ENCODE measurements around the gene TRIOBP. TPM values are rescaled to one million over a fixed set of nuclear protein-coding genes. Genes with fewer than 3 reads are reported as not detected.

TRIOBP gene
- total and polyA plus RNA-seq, 2 donors (not counting 3 experiments of a cell fraction or from before 2014, with no cell fraction given) = 60.6 to 104 TPM

GRCh38 chr22:37745548-37746365 lies 48.9 kb downstream of the TRIOBP start:
- H3K27ac ChIP-seq (ENCODE audit: insufficient read depth, low read depth, low read length) = peak overlapping the region; percentile 89
- peak overlapping the region; percentile 41 for H2AFZ ChIP-seq (ENCODE audit: low read depth, low read length)
- peak; percentile 91 for FAIRE-seq
- dilution Hi-C loops (cut with MboI; ENCODE audit: extremely low pct_ligation_motif_present, low sequenced_read_pairs) (no loop called here), intact Hi-C loops (cut with micrococcal nuclease) (loop anchor here (1.0 to 5.0 kb wide), 2 partner anchors 62 to 138 kb away; partner anchors contain the start of genes GCAT and GGA1)
- H3K27me3 ChIP-seq (ENCODE audit: control insufficient read depth in 2 of 2, insufficient read depth in 2 of 2, low read length in 2 of 2) = no peaks in the 10 kb centered on the region
- peak overlapping the region; percentile 92 for H3K9ac ChIP-seq (replicated peaks; ENCODE audit: extremely low read depth, insufficient read depth, low read length)
- H3K9me1 ChIP-seq (replicated peaks; ENCODE audit: control insufficient read depth, extremely low read depth, insufficient read depth, low read length) = no peaks in the 10 kb centered on the region
- no peak for TF ChIP-seq CTCF (IDR thresholded peaks at IDR 0.05; ENCODE audit: extremely low read depth in 1 of 2, insufficient read depth in 1 of 2, low read depth in 1 of 2, low read length in 2 of 2)
- peak; percentile 59 for TF ChIP-seq POLR2AphosphoS5 (IDR thresholded peaks at IDR 0.05; ENCODE audit: insufficient read depth, low read depth, low read length)
- TF ChIP-seq POLR2A (IDR thresholded peaks at IDR 0.05; ENCODE audit: low read depth, low read length) = peak; percentile 39
- peaks cover 47% of the 10 kb centered on the region for H3K79me2 ChIP-seq (ENCODE audit: control insufficient read depth, insufficient read depth, low read length)
- no peaks in the 10 kb centered on the region for H4K20me1 ChIP-seq (replicated peaks; ENCODE audit: control insufficient read depth, extremely low read depth, insufficient read depth, low read length)
- no TSS peak for BruUV-seq (replicated peaks)
- H3K4me1 ChIP-seq (ENCODE audit: control insufficient read depth, extremely low read depth, insufficient read depth, low read length) = peaks cover 47% of the 10 kb centered on the region
- ChIA-PET CTCF (no interaction called here), POLR2A (no interaction called here)
- H3K4me3 ChIP-seq (replicated peaks in 1 of 3; ENCODE audit: insufficient read depth in 1 of 3, low read depth in 1 of 3, low read length in 3 of 3) = peak overlapping the region; percentile 63 to 82 (median 75)
- DNase-seq (ENCODE audit: low read depth, low spot score) = peak; percentile 88
- H3K36me3 ChIP-seq (ENCODE audit: control insufficient read depth in 2 of 2, extremely low read depth in 1 of 2, insufficient read depth in 2 of 2, low read length in 2 of 2) = peaks cover 0 to 3% of the 10 kb centered on the region in 2 experiments
- H3K4me2 ChIP-seq (ENCODE audit: insufficient read depth, low read length) = peak overlapping the region; percentile 65
- no peaks in the 10 kb centered on the region for H3K9me3 ChIP-seq (replicated peaks; ENCODE audit: control insufficient read depth, insufficient read depth, low read length)

Measured in endothelial cell of umbilical vein (primary cell).